KOPT-K1 (cell line): ENCODE measurements around the gene VIPR2.
A peak's percentile ranks its signal among the peaks of the same experiment; 100 is the strongest.
"Not testable (repeated sequence)": the region's sequence is repeated elsewhere in the genome, so short reads cannot be mapped to it uniquely, and the experiment has no call there.

Experiments
- H3K27ac ChIP-seq: fragments of 200-600 bp; sonication (generic); 2 replicates; pipeline ENCODE4 v1.5.1; 2016; ENCODE audit warnings: antibody characterized with exemption, mild to moderate bottlenecking, low read depth, low read length; ENCODE audit not compliant: poor library complexity, severe bottlenecking
- H3K36me3 ChIP-seq: fragments of 200-600 bp; sonication (generic); 2 replicates; pipeline ENCODE4 v1.5.1; 2017; ENCODE audit warnings: antibody characterized with exemption, mild to moderate bottlenecking, low read length, moderate library complexity; ENCODE audit not compliant: insufficient read depth
- H3K9me3 ChIP-seq: fragments of 200-600 bp; sonication (generic); 2 replicates; pipeline ENCODE4 v1.5.1; 2017; ENCODE audit warnings: antibody characterized with exemption, low read length, mild to moderate bottlenecking; ENCODE audit not compliant: insufficient read depth, poor library complexity, severe bottlenecking

VIPR2 gene

GRCh38 chr7:159100281-159101082 lies 44.2 kb downstream of the VIPR2 start:
- H3K9me3 ChIP-seq, result not testable (repeated sequence)
- peak overlapping the region; percentile 24 for H3K27ac ChIP-seq
- peaks cover 100% of the 10 kb centered on the region for H3K36me3 ChIP-seq

- Histone ChIP-seq H3K9me3 (peaks cover 5% of the 10 kb centered on the region), H3K27ac (peak overlapping the region; percentile 24), H3K36me3 (peaks cover 99% of the 10 kb centered on the region)
These were observed 44.9 kb downstream of the VIPR2 start for GRCh38 chr7:159099711-159100231.

- no peak overlapping the region for H3K27ac ChIP-seq
These were observed 45.6 kb downstream of the VIPR2 start for GRCh38 chr7:159098811-159099655.

GRCh38 chr7:159098424-159098786 lies 46.3 kb downstream of the VIPR2 start:
- peak overlapping the region; percentile 16 for H3K27ac ChIP-seq
- H3K36me3 ChIP-seq, result peaks cover 99% of the 10 kb centered on the region
- H3K9me3 ChIP-seq, result peaks cover 5% of the 10 kb centered on the region

More at GRCh38 chr7:159098811-159099655, 45.6 kb downstream of the VIPR2 start:
- H3K36me3 ChIP-seq, result peaks cover 99% of the 10 kb centered on the region
- peaks cover 5% of the 10 kb centered on the region for H3K9me3 ChIP-seq

GRCh38 chr7:159097661-159098423 lies 46.8 kb downstream of the VIPR2 start:
- Histone ChIP-seq H3K36me3 (peaks cover 99% of the 10 kb centered on the region), H3K9me3 (peaks cover 5% of the 10 kb centered on the region)

GRCh38 chr7:159096736-159097581 lies 47.7 kb downstream of the VIPR2 start:
- Histone ChIP-seq H3K27ac (peak overlapping the region; percentile 10), H3K36me3 (peaks cover 99% of the 10 kb centered on the region), H3K9me3 (peaks cover 4% of the 10 kb centered on the region)

More at GRCh38 chr7:159097661-159098423, 46.8 kb downstream of the VIPR2 start:
- H3K27ac ChIP-seq, result peak overlapping the region; percentile 16

- Histone ChIP-seq H3K9me3 (no peaks in the 10 kb centered on the region), H3K27ac (peak overlapping the region; percentile 37), H3K36me3 (peaks cover 99% of the 10 kb centered on the region)
These were observed 48.7 kb downstream of the VIPR2 start for GRCh38 chr7:159095979-159096411.

- Histone ChIP-seq H3K36me3 (peaks cover 94% of the 10 kb centered on the region), H3K27ac (peak overlapping the region; percentile 37), H3K9me3 (no peaks in the 10 kb centered on the region)
These were observed 49.5 kb downstream of the VIPR2 start for GRCh38 chr7:159094919-159095915.

- H3K9me3 ChIP-seq, result no peaks in the 10 kb centered on the region
- H3K27ac ChIP-seq, result peak overlapping the region; percentile 37
- peaks cover 87% of the 10 kb centered on the region for H3K36me3 ChIP-seq
These were observed 50.5 kb downstream of the VIPR2 start for GRCh38 chr7:159094023-159094740.

GRCh38 chr7:159093351-159093971 lies 51.2 kb downstream of the VIPR2 start:
- H3K9me3 ChIP-seq, result no peaks in the 10 kb centered on the region
- H3K36me3 ChIP-seq, result peaks cover 83% of the 10 kb centered on the region
- H3K27ac ChIP-seq, result peak overlapping the region; percentile 51

- H3K36me3 ChIP-seq, result peaks cover 83% of the 10 kb centered on the region
- no peaks in the 10 kb centered on the region for H3K9me3 ChIP-seq
- H3K27ac ChIP-seq, result peak overlapping the region; percentile 51
These were observed 52.0 kb downstream of the VIPR2 start for GRCh38 chr7:159092701-159093121.
